Uterus (tissue), 4 donors: ENCODE measurements around the gene TNNC2. TPM values are rescaled to one million over a fixed set of nuclear protein-coding genes. Genes with fewer than 3 reads are reported as not detected.

ENCODE experiments used
- DNase-seq, 2 donors: peaks; one replicate each; pipeline ENCODE4 v3.0.0-alpha.2; 2019 to 2020
- H3K27ac ChIP-seq, 2 donors: fragments of 200-600 bp; sonication (generic); 1 replicate in 1 of 2; 2 replicates in 1 of 2; pipeline ENCODE4 v1.5.1; 2016 to 2018
- H3K27me3 ChIP-seq, 2 donors: fragments of 200-600 bp; sonication (generic); one replicate each; pipeline ENCODE4 v1.5.1; 2018 to 2019; ENCODE audit warnings: control low read depth in 1 of 2
- H3K36me3 ChIP-seq, 2 donors: fragments of 200-600 bp; sonication (generic); one replicate each; pipeline ENCODE4 v1.5.1; 2019; ENCODE audit warnings: control low read depth in 1 of 2
- H3K4me1 ChIP-seq, 2 donors: fragments of 200-600 bp; sonication (generic); one replicate each; pipeline ENCODE4 v1.5.1; 2018 to 2019; ENCODE audit warnings: control low read depth in 1 of 2
- H3K4me3 ChIP-seq, 2 donors: fragments of 200-600 bp; sonication (generic); 1 replicate in 1 of 2; 2 replicates in 1 of 2; pipeline ENCODE4 v1.5.1; 2018 to 2019; ENCODE audit warnings: mild to moderate bottlenecking in 1 of 2
- H3K9me3 ChIP-seq, 2 donors: fragments of 200-600 bp; sonication (generic); one replicate each; pipeline ENCODE4 v1.5.1; 2019; ENCODE audit warnings: control low read depth in 1 of 2
- POLR2A ChIP-seq, 2 donors: fragments of 450-650 bp; IDR thresholded peaks; one replicate each; pipeline ENCODE4 v1.6.1; 2016; ENCODE audit warnings: antibody characterized with exemption in 2 of 2, mild to moderate bottlenecking in 1 of 2, moderate library complexity in 1 of 2
- intact Hi-C: fragments of 100-400 bp; cut with DNase I; formaldehyde crosslinking; loops from one replicate; pipeline ENCODE4 v1.15.1; 2023; ENCODE audit warnings: low total_unique reads
- total RNA-seq, 4 donors: library from RNA; depleted of rRNA in 3 of 4; stranded (reverse); fragments of >200 nt in 3 of 4; gene quantifications; one replicate each; pipeline versions ENCODE4 v1.1.0 to v1.2.4, GENCODE V29; 2014 to 2023
- TF ChIP-seq, protein P1 (sequence below), 4 experiments: fragments of 200-600 bp in 2 of 4; fragments of 450-650 bp in 2 of 4; sonication (generic) in 2 of 4; IDR thresholded peaks; one replicate each; pipeline ENCODE4 v1.5.1; 2016 to 2019; ENCODE audit warnings: antibody characterized with exemption in 4 of 4, mild to moderate bottlenecking in 2 of 4, moderate library complexity in 1 of 4
- donor health status: DM: yes; HTN: yes; CAD: no.

TNNC2 gene
- total RNA-seq, 4 donors from 2014 or later: 0.59 to 1.3 TPM; not detected in 2

- intact Hi-C loops: no loop called here
- no peaks in the 10 kb centered on the region for H3K27me3 ChIP-seq
- no peak overlapping the region for H3K4me3 ChIP-seq
- no peaks in the 10 kb centered on the region for H3K9me3 ChIP-seq
- H3K36me3 ChIP-seq: no peaks in the 10 kb centered on the region
- H3K4me1 ChIP-seq: peaks cover 0 to 10% of the 10 kb centered on the region in 2 donors
- no peak for TF ChIP-seq POLR2A (IDR thresholded peaks at IDR 0.05)
- TF ChIP-seq, protein P1, sequence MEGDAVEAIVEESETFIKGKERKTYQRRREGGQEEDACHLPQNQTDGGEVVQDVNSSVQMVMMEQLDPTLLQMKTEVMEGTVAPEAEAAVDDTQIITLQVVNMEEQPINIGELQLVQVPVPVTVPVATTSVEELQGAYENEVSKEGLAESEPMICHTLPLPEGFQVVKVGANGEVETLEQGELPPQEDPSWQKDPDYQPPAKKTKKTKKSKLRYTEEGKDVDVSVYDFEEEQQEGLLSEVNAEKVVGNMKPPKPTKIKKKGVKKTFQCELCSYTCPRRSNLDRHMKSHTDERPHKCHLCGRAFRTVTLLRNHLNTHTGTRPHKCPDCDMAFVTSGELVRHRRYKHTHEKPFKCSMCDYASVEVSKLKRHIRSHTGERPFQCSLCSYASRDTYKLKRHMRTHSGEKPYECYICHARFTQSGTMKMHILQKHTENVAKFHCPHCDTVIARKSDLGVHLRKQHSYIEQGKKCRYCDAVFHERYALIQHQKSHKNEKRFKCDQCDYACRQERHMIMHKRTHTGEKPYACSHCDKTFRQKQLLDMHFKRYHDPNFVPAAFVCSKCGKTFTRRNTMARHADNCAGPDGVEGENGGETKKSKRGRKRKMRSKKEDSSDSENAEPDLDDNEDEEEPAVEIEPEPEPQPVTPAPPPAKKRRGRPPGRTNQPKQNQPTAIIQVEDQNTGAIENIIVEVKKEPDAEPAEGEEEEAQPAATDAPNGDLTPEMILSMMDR (IDR thresholded peaks at IDR 0.05): no peak
- no peak overlapping the region for H3K27ac ChIP-seq
- DNase-seq: no peak
Measured at GRCh38 chr20:45860560-45861220, 33.6 kb upstream of the TNNC2 start.

GRCh38 chr20:45859916-45860315 is 32.8 kb upstream of the TNNC2 start:
- no peak overlapping the region for H3K4me3 ChIP-seq
- DNase-seq: no peak
- TF ChIP-seq, protein P1 (IDR thresholded peaks at IDR 0.05): no peak
- TF ChIP-seq POLR2A (IDR thresholded peaks at IDR 0.05): no peak
- H3K9me3 ChIP-seq: no peaks in the 10 kb centered on the region
- intact Hi-C loops: no loop called here
- no peaks in the 10 kb centered on the region for H3K36me3 ChIP-seq
- H3K4me1 ChIP-seq: peaks cover 5 to 10% of the 10 kb centered on the region in 2 donors
- H3K27ac ChIP-seq: no peak overlapping the region
- no peaks in the 10 kb centered on the region for H3K27me3 ChIP-seq

- DNase-seq: no peak
- no peaks in the 10 kb centered on the region for H3K36me3 ChIP-seq
- peak overlapping the region; percentile 61 to 79 for H3K27ac ChIP-seq
- H3K27me3 ChIP-seq: no peaks in the 10 kb centered on the region
- TF ChIP-seq, protein P1 (IDR thresholded peaks at IDR 0.05): no peak
- TF ChIP-seq POLR2A (IDR thresholded peaks at IDR 0.05): no peak
- H3K4me3 ChIP-seq: peak overlapping the region; percentile 71 to 94
- peaks cover 8 to 10% of the 10 kb centered on the region in 2 donors for H3K4me1 ChIP-seq
- H3K9me3 ChIP-seq: no peaks in the 10 kb centered on the region
- intact Hi-C loops: no loop called here
Measured at GRCh38 chr20:45857882-45858216, 30.7 kb upstream of the TNNC2 start.

- DNase-seq: peak; percentile 93 to 100
- intact Hi-C loops: no loop called here
- Histone ChIP-seq H3K27me3 (no peaks in the 10 kb centered on the region), H3K9me3 (no peaks in the 10 kb centered on the region), H3K4me1 (peaks cover 8 to 10% of the 10 kb centered on the region in 2 donors), H3K36me3 (no peaks in the 10 kb centered on the region), H3K4me3 (peak within 1 kb of the TSS; percentile 71 to 94), H3K27ac (peak within 1 kb of the TSS; percentile 70 to 79)
- peak; percentile 41 to 70 for TF ChIP-seq POLR2A (IDR thresholded peaks at IDR 0.05)
- TF ChIP-seq, protein P1 (IDR thresholded peaks at IDR 0.05): peak in 1 of 4 experiments; percentile 21
Measured at GRCh38 chr20:45857114-45857881, 30.2 kb upstream of the TNNC2 start, which contains the start of the genes ACOT8 and ZSWIM3. Gene ACOT8 (minus strand): TSS chr20:45857392. CDS start chr20:45857315, 77 bp downstream. Gene ZSWIM3 (plus strand): TSS chr20:45857614. CDS start chr20:45857826, 212 bp downstream.

DNA sequence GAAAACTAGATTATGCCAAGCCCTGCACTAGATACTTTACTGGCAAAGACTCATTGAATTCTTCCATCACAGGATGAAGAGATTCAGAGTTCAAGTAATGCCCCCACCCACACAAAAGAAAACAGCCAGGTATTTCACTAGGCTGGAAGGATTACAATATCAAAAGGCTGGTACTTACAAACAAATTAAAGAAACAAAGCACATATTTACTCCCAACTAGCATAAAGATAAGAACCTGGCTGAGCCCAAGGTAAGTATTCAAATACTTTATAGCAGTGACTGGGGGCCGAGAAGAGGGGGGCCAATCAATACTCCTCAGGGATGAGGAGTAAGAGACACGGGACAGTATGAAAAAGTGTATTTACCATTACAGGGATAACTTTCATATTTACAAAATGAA is 26.4 kb upstream of the TNNC2 start:
- intact Hi-C loops: no loop called here
- no peak overlapping the region for H3K4me3 ChIP-seq
- no peak overlapping the region for H3K27ac ChIP-seq
- peaks cover 8 to 10% of the 10 kb centered on the region in 2 donors for H3K4me1 ChIP-seq
- H3K27me3 ChIP-seq: no peaks in the 10 kb centered on the region
- H3K36me3 ChIP-seq: no peaks in the 10 kb centered on the region
- no peaks in the 10 kb centered on the region for H3K9me3 ChIP-seq
- TF ChIP-seq, protein P1 (IDR thresholded peaks at IDR 0.05): no peak
- TF ChIP-seq POLR2A (IDR thresholded peaks at IDR 0.05): no peak
- no peak for DNase-seq
